IMR-90 (cell line): Measurements from ENCODE around the gene TGM5. TPM values are rescaled to one million over a fixed set of nuclear protein-coding genes. Genes with fewer than 3 reads are reported as not detected.

ENCODE experiments used
- ATAC-seq: fragments of 200-7000 bp; cut with Tn5 transposase; 2 replicates; pipeline ENCODE4 v1.9.1; 2020; ENCODE audit warnings: low read depth, mild to moderate bottlenecking, moderate library complexity
- BruUV-seq: library from RNA; stranded (reverse); fragments of 400-500 nt; replicated peaks from 2 replicates; lab custom pipeline; 2021; lab: Mats Ljungman, UMichigan
- CTCF ChIA-PET: fragments of 300-600 bp; formaldehyde crosslinking; extraction: SDS; loops from one replicate; lab custom pipeline; 2021; ENCODE audit warnings: antibody characterized with exemption; lab: Yijun Ruan, JAX
- POLR2A ChIA-PET: fragments of 300-600 bp; sonication (Branson Sonifier 250); formaldehyde crosslinking; loops from one replicate; lab custom pipeline; 2022; ENCODE audit warnings: antibody characterized with exemption; ENCODE audit not compliant: unreplicated experiment; lab: Charles Lee
- DNase-seq: peaks from one replicate; pipeline ENCODE4 v3.0.0; 2013
- H2AFZ ChIP-seq: replicated peaks from 2 replicates; pipeline ENCODE3; 2013; ENCODE audit warnings: low read length, mild to moderate bottlenecking; ENCODE audit not compliant: poor library complexity
- H2AK5ac ChIP-seq: 2 replicates; pipeline ENCODE4 v1.6.1; 2013; ENCODE audit warnings: low read depth, low read length, inconsistent platforms
- H2AK9ac ChIP-seq: replicated peaks from 2 replicates; pipeline ENCODE3; 2013; ENCODE audit warnings: mild to moderate bottlenecking, low read depth, low read length, moderate library complexity; ENCODE audit not compliant: poor library complexity
- H2BK120ac ChIP-seq: 2 replicates; pipeline ENCODE4 v1.6.1; 2013; ENCODE audit warnings: low read depth, low read length, inconsistent platforms
- H2BK15ac ChIP-seq: 3 replicates; pipeline ENCODE4 v1.6.1; 2013; ENCODE audit warnings: low read depth, low read length, inconsistent platforms
- H2BK20ac ChIP-seq: 2 replicates; pipeline ENCODE4 v1.6.1; 2013; ENCODE audit warnings: low read depth, mild to moderate bottlenecking, inconsistent platforms, low read length, moderate library complexity
- H2BK5ac ChIP-seq: 2 replicates; pipeline ENCODE4 v1.6.1; 2013; ENCODE audit warnings: mild to moderate bottlenecking, low read depth, low read length, inconsistent platforms; ENCODE audit not compliant: poor library complexity, severe bottlenecking
- H3K14ac ChIP-seq: replicated peaks from 2 replicates; pipeline ENCODE4 v1.6.1; 2013; ENCODE audit warnings: low read depth, low read length, inconsistent platforms
- H3K18ac ChIP-seq: 2 replicates; pipeline ENCODE4 v1.6.1; 2013; ENCODE audit warnings: low read depth, low read length, control low read depth
- H3K23ac ChIP-seq: 2 replicates; pipeline ENCODE4 v1.6.1; 2013; ENCODE audit warnings: low read depth, low read length, inconsistent platforms
- H3K27ac ChIP-seq: 2 replicates; pipeline ENCODE4 v1.5.1; 2013; ENCODE audit warnings: mild to moderate bottlenecking, control low read depth, low read length; ENCODE audit not compliant: insufficient read depth
- H3K27me3 ChIP-seq: 2 replicates; pipeline ENCODE4 v1.6.1; 2013; ENCODE audit warnings: low read length; ENCODE audit not compliant: control insufficient read depth, insufficient read depth
- H3K36me3 ChIP-seq: 2 replicates; pipeline ENCODE4 v1.6.1; 2013; ENCODE audit warnings: low read length, mixed read lengths; ENCODE audit not compliant: control insufficient read depth, insufficient read depth
- H3K4ac ChIP-seq: 2 replicates; pipeline ENCODE4 v1.6.1; 2013; ENCODE audit warnings: low read depth, low read length, inconsistent platforms
- H3K4me1 ChIP-seq: 2 replicates; pipeline ENCODE4 v1.6.1; 2013; ENCODE audit warnings: low read length, mixed read lengths; ENCODE audit not compliant: control insufficient read depth, insufficient read depth
- H3K4me2 ChIP-seq: 2 replicates; pipeline ENCODE4 v1.6.1; 2013; ENCODE audit warnings: low read depth, mild to moderate bottlenecking, control low read depth, low read length, moderate library complexity
- H3K4me3 ChIP-seq: 2 replicates; pipeline ENCODE4 v1.5.1; 2013; ENCODE audit warnings: low read depth, mild to moderate bottlenecking, control low read depth, low read length, moderate library complexity; ENCODE audit not compliant: insufficient read depth
- H3K56ac ChIP-seq: 2 replicates; pipeline ENCODE4 v1.6.1; 2013; ENCODE audit warnings: low read length, inconsistent platforms; ENCODE audit not compliant: insufficient read depth; ENCODE audit errors: extremely low read depth
- H3K79me1 ChIP-seq, 2 experiments: 2 replicates each; pipeline ENCODE4 v1.6.1; 2013; ENCODE audit warnings: low read length in 2 of 2, inconsistent platforms in 1 of 2, low read depth in 1 of 2
- H3K9ac ChIP-seq: 2 replicates; pipeline ENCODE4 v1.6.1; 2013; ENCODE audit warnings: low read depth, low read length, control low read depth
- H3K9me1 ChIP-seq: 2 replicates; pipeline ENCODE4 v1.6.1; 2013; ENCODE audit warnings: low read length, inconsistent platforms; ENCODE audit not compliant: insufficient read depth
- H3K9me3 ChIP-seq: 2 replicates; pipeline ENCODE4 v1.6.1; 2013; ENCODE audit warnings: low read length; ENCODE audit not compliant: control insufficient read depth, insufficient read depth
- H4K20me1 ChIP-seq: 2 replicates; pipeline ENCODE4 v1.6.1; 2013; ENCODE audit warnings: low read length, inconsistent platforms; ENCODE audit not compliant: insufficient read depth
- H4K5ac ChIP-seq: 2 replicates; pipeline ENCODE4 v1.6.1; 2013; ENCODE audit warnings: mild to moderate bottlenecking, low read depth, low read length, control low read depth
- H4K8ac ChIP-seq, 2 experiments: 2 replicates each; pipeline ENCODE4 v1.6.1; 2013; ENCODE audit warnings: low read depth in 2 of 2, low read length in 2 of 2, control low read depth in 1 of 2, inconsistent platforms in 1 of 2
- H4K91ac ChIP-seq: 2 replicates; pipeline ENCODE4 v1.6.1; 2013; ENCODE audit warnings: low read depth, low read length, inconsistent platforms; ENCODE audit not compliant: insufficient read depth
- BHLHE40 ChIP-seq: fragments of 150-350 bp; IDR thresholded peaks from 2 replicates; pipeline ENCODE4 v1.6.1; 2016; ENCODE audit warnings: mild to moderate bottlenecking, low read depth, low read length
- CEBPB ChIP-seq: IDR thresholded peaks from 2 replicates; pipeline ENCODE4 v1.6.1; 2012; ENCODE audit warnings: low read depth, low read length, improper control_type of control experiment
- CHD1 ChIP-seq: IDR thresholded peaks from 2 replicates; pipeline ENCODE4 v1.6.1; 2012; ENCODE audit warnings: low read depth, low read length, improper control_type of control experiment
- ELK1 ChIP-seq: fragments of 150-350 bp; IDR thresholded peaks from 2 replicates; pipeline ENCODE4 v1.6.1; 2016; ENCODE audit warnings: low read depth, mild to moderate bottlenecking, low read length, moderate library complexity, borderline replicate concordance
- FOS ChIP-seq: fragments of 150-350 bp; IDR thresholded peaks from 2 replicates; pipeline ENCODE4 v1.6.1; 2016; ENCODE audit warnings: low read depth, low read length
- MAFK ChIP-seq: IDR thresholded peaks from 2 replicates; pipeline ENCODE4 v1.6.1; 2012; ENCODE audit warnings: low read depth, low read length, improper control_type of control experiment
- MAZ ChIP-seq: IDR thresholded peaks from 2 replicates; pipeline ENCODE4 v1.6.1; 2012; ENCODE audit warnings: low read depth, mild to moderate bottlenecking, low read length, improper control_type of control experiment, moderate library complexity, borderline replicate concordance
- MXI1 ChIP-seq: IDR thresholded peaks from 2 replicates; pipeline ENCODE4 v1.6.1; 2012; ENCODE audit warnings: low read depth, mild to moderate bottlenecking, low read length, moderate library complexity, borderline replicate concordance
- NFE2L2 ChIP-seq: fragments of 150-350 bp; IDR thresholded peaks from 2 replicates; pipeline ENCODE4 v1.6.1; 2016; ENCODE audit warnings: low read depth, mild to moderate bottlenecking, low read length
- POLR2A ChIP-seq: IDR thresholded peaks from 2 replicates; pipeline ENCODE4 v1.6.1; 2012; ENCODE audit warnings: mild to moderate bottlenecking, low read depth, low read length
- RAD21 ChIP-seq: IDR thresholded peaks from 2 replicates; pipeline ENCODE4 v1.6.1; 2012; ENCODE audit warnings: low read length, improper control_type of control experiment
- RCOR1 ChIP-seq: IDR thresholded peaks from 2 replicates; pipeline ENCODE4 v1.6.1; 2012; ENCODE audit warnings: mild to moderate bottlenecking, low read length, improper control_type of control experiment; ENCODE audit not compliant: insufficient replicate concordance
- RFX5 ChIP-seq: IDR thresholded peaks from 2 replicates; pipeline ENCODE4 v1.8.0; 2012; ENCODE audit warnings: low read depth, mild to moderate bottlenecking, low read length, moderate library complexity
- SMC3 ChIP-seq: fragments of 150-350 bp; IDR thresholded peaks from 2 replicates; pipeline ENCODE4 v1.6.1; 2016; ENCODE audit warnings: low read depth, mild to moderate bottlenecking, antibody characterized with exemption, low read length, moderate library complexity
- WGBS, 2 experiments: methylation state at CpG; one replicate each; pipeline versions ENCODE4 v1.1.5 to v1.1.7; 2013; ENCODE audit warnings: missing lambda C conversion rate in 2 of 2; ENCODE audit not compliant: insufficient read length in 1 of 2; ENCODE audit errors: extremely low coverage in 2 of 2; 5-methylcytosine and 5-hydroxymethylcytosine counted together
- dilution Hi-C: fragments of 300-500 bp; cut with HindIII; formaldehyde crosslinking; loops from one replicate; pipeline ENCODE4 v1.14.3; 2018; ENCODE audit warnings: low sequenced_read_pairs; ENCODE audit not compliant: unreplicated experiment
- in situ Hi-C: fragments of 300-500 bp; cut with MboI; formaldehyde crosslinking; loops from 3 replicates; pipeline ENCODE4 v1.14.3; 2019; ENCODE audit warnings: low sequenced_read_pairs, inconsistent platforms, mixed read lengths
- intact Hi-C: fragments of 100-400 bp; cut with micrococcal nuclease; formaldehyde crosslinking; loops from 2 replicates; pipeline ENCODE4 v1.10.0; 2022
- polyA plus RNA-seq, 3 experiments: library from polyadenylated mRNA; depleted of rRNA; stranded (reverse); fragments of >200 nt; gene quantifications; 2 replicates each; pipeline ENCODE4 v1.2.3, GENCODE V29; 2012; ENCODE audit warnings: low replicate concordance in 1 of 3
- total RNA-seq: library from RNA; depleted of rRNA; stranded (reverse); fragments of >200 nt; gene quantifications from 2 replicates; pipeline ENCODE4 v1.2.3, GENCODE V29; 2012
- TF ChIP-seq, protein P1 (sequence below): conservative IDR thresholded peaks from 2 replicates; pipeline ENCODE4 v1.5.1; 2012; ENCODE audit warnings: mild to moderate bottlenecking, low read depth, low read length, improper control_type of control experiment
- TF ChIP-seq, protein P2 (sequence below): fragments of 150-350 bp; IDR thresholded peaks from 2 replicates; pipeline ENCODE4 v1.6.1; 2017; ENCODE audit warnings: mild to moderate bottlenecking, antibody characterized with exemption, low read length, low read depth

The TGM5 gene
- total and polyA plus RNA-seq, 2 of the 4 experiments (the other 2 are of a cell fraction): not detected

- Histone ChIP-seq H2BK120ac (no peak overlapping the region), H3K4ac (no peak overlapping the region), H3K4me1 (no peaks in the 10 kb centered on the region), H2AFZ (no peak overlapping the region), H3K18ac (no peak overlapping the region), H3K9me1 (no peaks in the 10 kb centered on the region; the same call in 1 of the 2 replicates), H3K79me1 (no peaks in the 10 kb centered on the region), H3K14ac (no peak overlapping the region), H2BK5ac (no peak overlapping the region), H2AK9ac (no peak overlapping the region), H3K56ac (no peak overlapping the region), H3K4me3 (no peak overlapping the region), H3K4me2 (no peak overlapping the region), H3K27ac (no peak overlapping the region), H3K9me3 (no peaks in the 10 kb centered on the region), H3K23ac (no peak overlapping the region), H4K5ac (no peak overlapping the region), H2BK20ac (no peak overlapping the region), H4K8ac (no peak overlapping the region), H3K27me3 (peaks cover 54% of the 10 kb centered on the region), H4K91ac (no peak overlapping the region), H4K20me1 (no peaks in the 10 kb centered on the region), H3K36me3 (no peaks in the 10 kb centered on the region), H3K9ac (no peak overlapping the region), H2AK5ac (no peak overlapping the region), H2BK15ac (no peak overlapping the region)
- intact Hi-C loops (no loop called here), dilution Hi-C loops (no loop called here), in situ Hi-C loops (no loop called here)
- CTCF ChIA-PET: no interaction called here
- DNase-seq (no peak), ATAC-seq (no peak)
- BruUV-seq: no TSS peak
- no CpG with 5 or more reads among the region's 5 CpGs for whole genome bisulfite sequencing, 2 experiments
- TF ChIP-seq MXI1: no peak
- TF ChIP-seq FOS: no peak
- no peak for TF ChIP-seq MAZ
- no peak for TF ChIP-seq BHLHE40
- no peak for TF ChIP-seq CEBPB
- TF ChIP-seq SMC3: no peak
- TF ChIP-seq NFE2L2: no peak
- TF ChIP-seq, protein P1, sequence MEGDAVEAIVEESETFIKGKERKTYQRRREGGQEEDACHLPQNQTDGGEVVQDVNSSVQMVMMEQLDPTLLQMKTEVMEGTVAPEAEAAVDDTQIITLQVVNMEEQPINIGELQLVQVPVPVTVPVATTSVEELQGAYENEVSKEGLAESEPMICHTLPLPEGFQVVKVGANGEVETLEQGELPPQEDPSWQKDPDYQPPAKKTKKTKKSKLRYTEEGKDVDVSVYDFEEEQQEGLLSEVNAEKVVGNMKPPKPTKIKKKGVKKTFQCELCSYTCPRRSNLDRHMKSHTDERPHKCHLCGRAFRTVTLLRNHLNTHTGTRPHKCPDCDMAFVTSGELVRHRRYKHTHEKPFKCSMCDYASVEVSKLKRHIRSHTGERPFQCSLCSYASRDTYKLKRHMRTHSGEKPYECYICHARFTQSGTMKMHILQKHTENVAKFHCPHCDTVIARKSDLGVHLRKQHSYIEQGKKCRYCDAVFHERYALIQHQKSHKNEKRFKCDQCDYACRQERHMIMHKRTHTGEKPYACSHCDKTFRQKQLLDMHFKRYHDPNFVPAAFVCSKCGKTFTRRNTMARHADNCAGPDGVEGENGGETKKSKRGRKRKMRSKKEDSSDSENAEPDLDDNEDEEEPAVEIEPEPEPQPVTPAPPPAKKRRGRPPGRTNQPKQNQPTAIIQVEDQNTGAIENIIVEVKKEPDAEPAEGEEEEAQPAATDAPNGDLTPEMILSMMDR: no peak
- no peak for TF ChIP-seq RCOR1
- TF ChIP-seq RAD21: no peak
- TF ChIP-seq MAFK: no peak
- TF ChIP-seq RFX5: no peak
- TF ChIP-seq CHD1: no peak
- no peak for TF ChIP-seq ELK1
- TF ChIP-seq POLR2A: no peak
- TF ChIP-seq, protein P2, sequence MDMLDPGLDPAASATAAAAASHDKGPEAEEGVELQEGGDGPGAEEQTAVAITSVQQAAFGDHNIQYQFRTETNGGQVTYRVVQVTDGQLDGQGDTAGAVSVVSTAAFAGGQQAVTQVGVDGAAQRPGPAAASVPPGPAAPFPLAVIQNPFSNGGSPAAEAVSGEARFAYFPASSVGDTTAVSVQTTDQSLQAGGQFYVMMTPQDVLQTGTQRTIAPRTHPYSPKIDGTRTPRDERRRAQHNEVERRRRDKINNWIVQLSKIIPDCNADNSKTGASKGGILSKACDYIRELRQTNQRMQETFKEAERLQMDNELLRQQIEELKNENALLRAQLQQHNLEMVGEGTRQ: no peak
- POLR2A ChIA-PET: no interaction called here
Observed at GRCh38 chr15:43242616-43243015, 24.1 kb downstream of the TGM5 start.
